NCI-H1092 treated with DMSO at 0.1 percent for 48 hours (cell line): ENCODE measurements around the gene TAS2R9.
"Not testable (repeated sequence)": the region's sequence is repeated elsewhere in the genome, so short reads cannot be mapped to it uniquely, and the experiment has no call there.

Experiments used
- DNase-seq: peaks from one replicate; lab custom pipeline; 2025; lab: John Stamatoyannopoulos, UW

TAS2R9 gene

GRCh38 chr12:10810068-10810467 is at the start of gene TAS2R9:
TAS2R9 (minus strand) TSS chr12:10810168; CDS start chr12:10810075, 93 bp downstream.
- DNase-seq: no peak

GRCh38 chr12:10855807-10856206 is 45.8 kb upstream of the TAS2R9 start:
- no peak for DNase-seq

GRCh38 chr12:10853776-10854175 is 43.8 kb upstream of the TAS2R9 start:
- no peak for DNase-seq

GRCh38 chr12:10851243-10851858 is 41.4 kb upstream of the TAS2R9 start:
- DNase-seq: no peak

GRCh38 chr12:10849425-10849878 is 39.5 kb upstream of the TAS2R9 start, which contains the start of gene PRR4:
PRR4 (minus strand) TSS chr12:10849475; CDS start chr12:10849437, 38 bp downstream.
- DNase-seq: no peak

GRCh38 chr12:10847744-10848143 is 37.8 kb upstream of the TAS2R9 start:
- DNase-seq: no peak

- DNase-seq: no peak
These were observed 32.9 kb upstream of the TAS2R9 start for GRCh38 chr12:10842862-10843261.

GRCh38 chr12:10838461-10838860 is 28.5 kb upstream of the TAS2R9 start:
- DNase-seq: no peak

- no peak for DNase-seq
These were observed 20.0 kb upstream of the TAS2R9 start for GRCh38 chr12:10829994-10830393.

- no peak for DNase-seq
These were observed 16.3 kb upstream of the TAS2R9 start, which contains the start of gene TAS2R10 for GRCh38 chr12:10826258-10826657. TAS2R10 (minus strand) TSS chr12:10826358; CDS start chr12:10826269, 89 bp downstream.

- no peak for DNase-seq
These were observed 15.0 kb upstream of the TAS2R9 start for GRCh38 chr12:10824957-10825356.

- no peak for DNase-seq
These were observed 2.0 kb upstream of the TAS2R9 start for GRCh38 chr12:10811883-10812536.

- no peak for DNase-seq
These were observed 2.8 kb downstream of the TAS2R9 start, which contains the start of gene TAS2R8 for GRCh38 chr12:10807186-10807585. TAS2R8 (minus strand) TSS chr12:10807286; CDS start chr12:10806980, 306 bp downstream.

GRCh38 chr12:10802587-10802986 is 7.4 kb downstream of the TAS2R9 start, which contains the start of gene TAS2R7:
TAS2R7 (minus strand) TSS chr12:10802627; CDS start chr12:10802570, 57 bp downstream.
- DNase-seq: no peak

- DNase-seq: no peak
These were observed 8.2 kb downstream of the TAS2R9 start for GRCh38 chr12:10801741-10802140.

GRCh38 chr12:10794222-10794621 is 15.7 kb downstream of the TAS2R9 start:
- DNase-seq: no peak

GRCh38 chr12:10791769-10792168 is 18.2 kb downstream of the TAS2R9 start:
- DNase-seq: not testable (repeated sequence)

- no peak for DNase-seq
These were observed 26.7 kb downstream of the TAS2R9 start for GRCh38 chr12:10783252-10783651.

- DNase-seq: no peak
These were observed 30.9 kb downstream of the TAS2R9 start for GRCh38 chr12:10779103-10779502.

- peak; percentile 38 for DNase-seq
These were observed 38.7 kb downstream of the TAS2R9 start for GRCh38 chr12:10771132-10771733.

GRCh38 chr12:10759657-10760056 is 50.3 kb downstream of the TAS2R9 start:
- no peak for DNase-seq
